A549 (cell line): ENCODE data around the gene UNC45A. TPM values are rescaled to one million over a fixed set of nuclear protein-coding genes. Genes with fewer than 3 reads are reported as not detected.

Source experiments
- ATAC-seq, 2 experiments: fragments of 200-7000 bp in 1 of 2; fragments of >200 bp in 1 of 2; cut with Nextera tagmentation in 1 of 2; cut with Tn5 transposase in 1 of 2; 3 replicates each; pipeline versions ENCODE4 v1.8.0 to v1.9.1; 2018 to 2020; ENCODE audit warnings: mild to moderate bottlenecking in 1 of 2, moderate library complexity in 1 of 2
- CTCF ChIA-PET: fragments of 300-600 bp; sonication (Branson Sonifier 250); formaldehyde crosslinking; extraction: SDS; loops from one replicate; lab custom pipeline; 2021; ENCODE audit warnings: antibody characterized with exemption, inconsistent platforms; lab: Yijun Ruan, JAX
- POLR2A ChIA-PET: fragments of 350-600 bp; formaldehyde crosslinking; extraction: SDS; loops from one replicate; lab custom pipeline; 2021; ENCODE audit warnings: antibody characterized with exemption, inconsistent platforms; lab: Yijun Ruan, JAX
- DNase-seq, 2 experiments: peaks; one replicate each; pipeline versions ENCODE4 v3.0.0 to v3.0.0-alpha.2; 2011 to 2016; ENCODE audit warnings: low read depth in 1 of 2, low spot score in 1 of 2
- FAIRE-seq: peaks from 2 replicates; lab custom pipeline; 2011; peaks lifted over from hg19 to GRCh38; lab: Jason Lieb, UNC
- H3K27ac ChIP-seq, 2 experiments: fragments of >200 bp; sonication (Bioruptor Twin); formaldehyde crosslinking; 3 replicates each; pipeline ENCODE4 v1.5.1; 2016 to 2017
- H3K4me1 ChIP-seq: fragments of >200 bp; sonication (Bioruptor Twin); formaldehyde crosslinking; 3 replicates; pipeline ENCODE4 v1.6.1; 2016
- H3K4me2 ChIP-seq: fragments of >200 bp; sonication (Bioruptor Twin); formaldehyde crosslinking; 3 replicates; pipeline ENCODE4 v1.6.1; 2016
- H3K4me3 ChIP-seq: fragments of >200 bp; sonication (Bioruptor Twin); formaldehyde crosslinking; 3 replicates; pipeline ENCODE4 v1.5.1; 2016
- H3K9me3 ChIP-seq: fragments of >200 bp; sonication (Bioruptor Twin); formaldehyde crosslinking; 3 replicates; pipeline ENCODE4 v1.6.1; 2016
- BCL3 ChIP-seq: fragments of >200 bp; sonication (Bioruptor Twin); formaldehyde crosslinking; IDR thresholded peaks from 3 replicates; pipeline ENCODE4 v1.6.1; 2016
- CHD4 ChIP-seq: fragments of 200-600 bp; sonication (generic); IDR thresholded peaks from 2 replicates; pipeline ENCODE4 v1.6.1; 2016; ENCODE audit warnings: antibody characterized with exemption, mild to moderate bottlenecking, borderline replicate concordance
- E2F6 ChIP-seq: IDR thresholded peaks from 2 replicates; pipeline ENCODE4 v1.6.1; 2012; ENCODE audit warnings: low read depth, borderline replicate concordance
- EHMT2 ChIP-seq: fragments of 200-600 bp; sonication (generic); IDR thresholded peaks from 2 replicates; pipeline ENCODE4 v1.6.1; 2016; ENCODE audit warnings: antibody characterized with exemption, low read depth, mild to moderate bottlenecking, moderate library complexity
- ELK1 ChIP-seq: fragments of 150-350 bp; IDR thresholded peaks from 2 replicates; pipeline ENCODE4 v1.6.1; 2014; ENCODE audit warnings: low read depth, mild to moderate bottlenecking, low read length
- EP300 ChIP-seq, 2 experiments: fragments of >200 bp; sonication (Bioruptor Twin); formaldehyde crosslinking; IDR thresholded peaks; 2 replicates in 1 of 2; 3 replicates in 1 of 2; pipeline ENCODE4 v1.6.1; 2016 to 2017
- FOSL2 ChIP-seq, 2 experiments: fragments of 450-650 bp in 1 of 2; fragments of >200 bp in 1 of 2; sonication (Bioruptor Twin) in 1 of 2; formaldehyde crosslinking; IDR thresholded peaks; 2 replicates each; pipeline versions ENCODE4 v1.5.0 to v1.6.1; 2016 to 2020; ENCODE audit warnings: mild to moderate bottlenecking in 1 of 2, moderate library complexity in 1 of 2
- FOXS1 ChIP-seq: fragments of 250-450 bp; sonication (Bioruptor Pico); IDR thresholded peaks from 2 replicates; pipeline ENCODE4 v1.5.0; 2020; ENCODE audit warnings: mild to moderate bottlenecking, moderate library complexity
- HDAC2 ChIP-seq: fragments of 200-600 bp; sonication (generic); IDR thresholded peaks from 2 replicates; pipeline ENCODE4 v1.6.1; 2016
- HOXB5 ChIP-seq: fragments of 250-450 bp; sonication (Bioruptor Pico); IDR thresholded peaks from 2 replicates; pipeline ENCODE4 v1.5.0; 2020; ENCODE audit warnings: mild to moderate bottlenecking, moderate library complexity
- JUN ChIP-seq, 2 experiments: fragments of >200 bp; sonication (Bioruptor Twin); formaldehyde crosslinking; IDR thresholded peaks; 2 replicates in 1 of 2; 3 replicates in 1 of 2; pipeline ENCODE4 v1.6.1; 2016 to 2017
- KDM1A ChIP-seq: fragments of 200-600 bp; sonication (generic); IDR thresholded peaks from 2 replicates; pipeline ENCODE4 v1.6.1; 2016; ENCODE audit warnings: low read depth, mild to moderate bottlenecking
- MAFK ChIP-seq: fragments of 450-650 bp; IDR thresholded peaks from 2 replicates; pipeline ENCODE4 v1.6.1; 2014; ENCODE audit not compliant: partially characterized antibody
- MAX ChIP-seq: IDR thresholded peaks from 2 replicates; pipeline ENCODE4 v1.6.1; 2012
- MAZ ChIP-seq: fragments of 150-350 bp; IDR thresholded peaks from 2 replicates; pipeline ENCODE4 v1.6.1; 2014; ENCODE audit warnings: antibody characterized with exemption, low read depth, low read length, borderline replicate concordance
- MYC ChIP-seq: IDR thresholded peaks from 2 replicates; pipeline ENCODE4 v1.6.1; 2012; ENCODE audit warnings: mild to moderate bottlenecking, inconsistent platforms, low read length, improper control_type of control experiment, borderline replicate concordance
- NPAS2 ChIP-seq: fragments of 250-450 bp; sonication (Bioruptor Pico); IDR thresholded peaks from 2 replicates; pipeline ENCODE4 v1.8.0; 2022; ENCODE audit warnings: mild to moderate bottlenecking, moderate library complexity, borderline replicate concordance
- NR3C1 ChIP-seq: fragments of >200 bp; sonication (Bioruptor Twin); formaldehyde crosslinking; IDR thresholded peaks from 3 replicates; pipeline ENCODE4 v1.6.1; 2017
- POLR2A ChIP-seq: IDR thresholded peaks from 2 replicates; pipeline ENCODE4 v1.6.1; 2012; ENCODE audit warnings: mild to moderate bottlenecking, low read length
- RNF2 ChIP-seq: fragments of 200-600 bp; sonication (generic); IDR thresholded peaks from 2 replicates; pipeline ENCODE4 v1.6.1; 2016; ENCODE audit warnings: low read depth, mild to moderate bottlenecking, antibody characterized with exemption, moderate library complexity, borderline replicate concordance
- SMC3 ChIP-seq: fragments of >200 bp; sonication (Bioruptor Twin); formaldehyde crosslinking; IDR thresholded peaks from 3 replicates; pipeline ENCODE4 v1.6.1; 2018; ENCODE audit warnings: inconsistent platforms
- TFCP2L1 ChIP-seq: fragments of 250-450 bp; sonication (Bioruptor Pico); IDR thresholded peaks from 2 replicates; pipeline ENCODE4 v1.5.0; 2021; ENCODE audit warnings: mild to moderate bottlenecking
- WGBS: methylation state at CpG from one replicate; pipeline ENCODE4 v1.1.6; 2017; ENCODE audit errors: missing lambda C conversion rate; 5-methylcytosine and 5-hydroxymethylcytosine counted together
- polyA plus RNA-seq, 4 experiments: library from polyadenylated mRNA; depleted of rRNA in 3 of 4; stranded (reverse); fragments of >200 nt; fragmentation: RNase III in 1 of 4; extraction: RNeasy Plus Mini Kit Qiagen cat#74134 plus additional on column Dnase treatment in 1 of 4; gene quantifications; 2 replicates in 3 of 4; 3 replicates in 1 of 4; pipeline ENCODE4 v1.2.3, GENCODE V29; 2011 to 2017
- TF ChIP-seq, protein P1 (sequence below): fragments of 450-650 bp; IDR thresholded peaks from 2 replicates; pipeline ENCODE4 v1.6.1; 2014; ENCODE audit warnings: antibody characterized with exemption

Gene UNC45A
- polyA plus RNA-seq, 2 of the 4 experiments (the other 2 are of a cell fraction): 48.2 to 80.4 TPM

- POLR2A ChIA-PET: no interaction called here
- Histone ChIP-seq H3K4me3 (no peak overlapping the region), H3K27ac (no peak overlapping the region), H3K4me1 (no peaks in the 10 kb centered on the region), H3K4me2 (no peak overlapping the region), H3K9me3 (no peaks in the 10 kb centered on the region)
- CTCF ChIA-PET: interaction anchor here (3.4 to 9.2 kb wide), 4 partner anchors 9 to 26 kb away, joined by 24 to 83 read pairs (median 34); partner anchors contain the start of genes HDDC3, MAN2A2 and UNC45A
- FAIRE-seq: no peak
- no peak; a peak in 1 of 6 replicates for ATAC-seq
- 90% methylated on average over 28 of the region's 30 CpGs for WGBS
- no peak for DNase-seq
- TF ChIP-seq NR3C1: no peak
- TF ChIP-seq, protein P1, sequence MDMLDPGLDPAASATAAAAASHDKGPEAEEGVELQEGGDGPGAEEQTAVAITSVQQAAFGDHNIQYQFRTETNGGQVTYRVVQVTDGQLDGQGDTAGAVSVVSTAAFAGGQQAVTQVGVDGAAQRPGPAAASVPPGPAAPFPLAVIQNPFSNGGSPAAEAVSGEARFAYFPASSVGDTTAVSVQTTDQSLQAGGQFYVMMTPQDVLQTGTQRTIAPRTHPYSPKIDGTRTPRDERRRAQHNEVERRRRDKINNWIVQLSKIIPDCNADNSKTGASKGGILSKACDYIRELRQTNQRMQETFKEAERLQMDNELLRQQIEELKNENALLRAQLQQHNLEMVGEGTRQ: no peak
- TF ChIP-seq CHD4: no peak
- TF ChIP-seq EP300 (IDR thresholded peaks at IDR 0.05): no peak
- TF ChIP-seq FOSL2 (IDR thresholded peaks at IDR 0.05): no peak
- TF ChIP-seq FOSL2 (CRISPR knock-in tag; IDR thresholded peaks at IDR 0.05): no peak
- no peak for TF ChIP-seq MAZ
- no peak for TF ChIP-seq MAX
- TF ChIP-seq E2F6: no peak
- TF ChIP-seq FOXS1: no peak
- no peak for TF ChIP-seq ELK1
- TF ChIP-seq RNF2: no peak
- no peak for TF ChIP-seq KDM1A
- TF ChIP-seq MAFK: no peak
- no peak for TF ChIP-seq POLR2A
- TF ChIP-seq JUN (IDR thresholded peaks at IDR 0.05): no peak
- no peak for TF ChIP-seq SMC3
These were observed 22.9 kb upstream of the UNC45A start for GRCh38 chr15:90911906-90912769.

DNA sequence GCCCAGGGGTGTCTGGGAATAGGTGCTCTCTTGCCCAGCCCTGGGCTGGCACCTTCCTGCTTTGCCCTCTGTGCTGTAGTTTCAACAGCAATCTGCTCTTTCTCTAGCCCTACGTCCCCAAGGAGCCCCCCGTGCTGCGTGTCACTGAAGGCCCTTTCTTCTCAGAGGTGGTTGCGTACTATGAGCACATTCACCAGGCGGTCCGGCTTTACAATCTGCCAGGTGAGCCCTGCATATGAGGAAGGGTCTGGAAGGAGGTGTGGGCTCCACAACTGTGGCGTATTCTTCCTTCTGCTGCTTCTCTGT, 22.4 kb upstream of the UNC45A start:
- H3K4me2 ChIP-seq: no peak overlapping the region
- ATAC-seq: no peak
- no peak for DNase-seq
- ChIA-PET CTCF (interaction anchor here (1.2 to 9.2 kb wide), 4 partner anchors 10 to 44 kb away, joined by 4 to 83 read pairs (median 28); partner anchors contain the start of genes HDDC3 and MAN2A2), POLR2A (no interaction called here)
- H3K27ac ChIP-seq: no peak overlapping the region
- H3K9me3 ChIP-seq: no peaks in the 10 kb centered on the region
- no peak overlapping the region for H3K4me3 ChIP-seq
- no peaks in the 10 kb centered on the region for H3K4me1 ChIP-seq
- no peak for FAIRE-seq
- TF ChIP-seq NPAS2 (CRISPR knock-in tag) (no peak), MYC (no peak), EHMT2 (no peak), BCL3 (no peak), JUN (IDR thresholded peaks at IDR 0.05) (no peak), TFCP2L1 (CRISPR knock-in tag) (no peak), HDAC2 (no peak), HOXB5 (CRISPR knock-in tag) (no peak)
- WGBS: 94% methylated on average over 7 of the region's 7 CpGs
